IPS-18a (cell line): ENCODE data around the gene NTF4.
A peak's percentile ranks its signal among the peaks of the same experiment; 100 is the strongest.
"Not testable (repeated sequence)": the region's sequence is repeated elsewhere in the genome, so short reads cannot be mapped to it uniquely, and the experiment has no call there.

Experiments
- H3K27ac ChIP-seq: one replicate; pipeline ENCODE4 v1.5.1; 2013; ENCODE audit warnings: low read length
- H3K27me3 ChIP-seq: one replicate; pipeline ENCODE4 v1.6.1; 2013; ENCODE audit warnings: mild to moderate bottlenecking, low read length; ENCODE audit not compliant: control insufficient read depth, insufficient read depth
- H3K36me3 ChIP-seq: one replicate; pipeline ENCODE4 v1.6.1; 2013; ENCODE audit warnings: low read depth, low read length; ENCODE audit not compliant: control insufficient read depth
- H3K4me1 ChIP-seq: one replicate; pipeline ENCODE4 v1.6.1; 2013; ENCODE audit warnings: low read depth, low read length; ENCODE audit not compliant: control insufficient read depth
- H3K4me3 ChIP-seq: one replicate; pipeline ENCODE4 v1.5.1; 2013; ENCODE audit warnings: low read length
- H3K9ac ChIP-seq: one replicate; pipeline ENCODE4 v1.6.1; 2013; ENCODE audit warnings: mild to moderate bottlenecking, low read length, moderate library complexity
- H3K9me3 ChIP-seq: one replicate; pipeline ENCODE4 v1.6.1; 2013; ENCODE audit warnings: low read depth, low read length; ENCODE audit not compliant: control insufficient read depth

Gene NTF4

GRCh38 chr19:49065905-49066512 lies 1.4 kb upstream of the NTF4 start:
- no peak overlapping the region for H3K27ac ChIP-seq
- H3K4me1 ChIP-seq: peaks cover 13% of the 10 kb centered on the region

DNA sequence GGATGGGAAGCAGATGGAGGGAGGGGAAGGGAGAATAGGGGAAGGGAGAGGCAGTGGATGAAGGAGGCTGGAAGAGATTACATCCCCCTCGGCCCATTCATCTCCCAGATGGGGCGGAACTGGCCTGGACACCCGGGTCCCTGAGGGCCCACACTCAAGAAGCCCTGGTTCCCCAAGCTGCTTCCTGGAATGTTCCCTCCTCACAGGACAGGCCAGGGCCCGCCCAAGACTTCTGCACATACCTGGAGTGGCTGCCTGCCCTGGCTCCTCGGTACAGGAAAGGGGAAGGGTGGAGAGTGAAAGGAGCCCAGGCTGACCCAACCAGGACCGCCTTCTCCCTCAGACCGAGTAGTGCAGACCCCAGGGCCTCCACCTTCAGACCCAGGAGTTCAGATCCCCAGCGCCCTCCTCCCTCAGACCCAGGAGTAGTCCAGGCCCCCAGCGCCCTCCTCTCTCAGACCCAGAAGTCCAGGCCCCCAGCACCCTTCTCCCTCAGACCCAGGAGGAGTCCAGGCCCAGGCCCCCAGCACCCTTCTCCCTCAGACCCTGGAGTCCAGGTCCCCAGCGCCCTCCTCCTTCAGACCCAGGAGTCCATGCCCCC lies 489 bp downstream of the NTF4 start:
- H3K9me3 ChIP-seq: no peaks in the 10 kb centered on the region
- no peak overlapping the region for H3K9ac ChIP-seq
- peaks cover 43% of the 10 kb centered on the region for H3K27me3 ChIP-seq
- H3K27ac ChIP-seq: no peak overlapping the region
- H3K4me1 ChIP-seq: peaks cover 13% of the 10 kb centered on the region
- H3K36me3 ChIP-seq: no peaks in the 10 kb centered on the region
- H3K4me3 ChIP-seq: peak overlapping the region; percentile 52

More at GRCh38 chr19:49065905-49066512, 1.4 kb upstream of the NTF4 start:
- Histone ChIP-seq H3K27me3 (peaks cover 53% of the 10 kb centered on the region), H3K9me3 (no peaks in the 10 kb centered on the region), H3K4me3 (no peak overlapping the region), H3K9ac (no peak overlapping the region), H3K36me3 (no peaks in the 10 kb centered on the region)

DNA sequence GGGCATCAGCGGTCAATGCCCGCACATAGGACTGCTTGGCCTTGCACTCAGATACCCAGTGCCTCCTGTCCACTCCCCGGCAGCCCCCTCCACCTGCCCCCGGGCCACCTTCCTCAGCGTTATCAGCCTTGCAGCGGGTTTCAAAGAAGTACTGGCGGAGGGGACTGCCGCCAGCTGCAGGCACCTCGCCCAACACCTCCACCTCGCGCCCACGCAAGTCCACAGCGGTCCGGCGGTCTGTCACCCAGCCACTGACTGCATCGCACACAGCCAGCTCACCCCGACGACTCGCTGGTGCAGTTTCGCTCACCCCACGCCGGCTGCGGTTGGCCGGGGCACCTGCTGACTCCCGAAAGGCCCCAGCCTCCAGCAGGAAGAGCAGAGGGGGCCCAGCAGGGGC lies 3.2 kb downstream of the NTF4 start:
- H3K9ac ChIP-seq: no peak overlapping the region
- peaks cover 49% of the 10 kb centered on the region for H3K27me3 ChIP-seq
- no peak overlapping the region for H3K4me3 ChIP-seq
- no peak overlapping the region for H3K27ac ChIP-seq
- peaks cover 23% of the 10 kb centered on the region for H3K4me1 ChIP-seq
- no peaks in the 10 kb centered on the region for H3K9me3 ChIP-seq
- no peaks in the 10 kb centered on the region for H3K36me3 ChIP-seq

DNA sequence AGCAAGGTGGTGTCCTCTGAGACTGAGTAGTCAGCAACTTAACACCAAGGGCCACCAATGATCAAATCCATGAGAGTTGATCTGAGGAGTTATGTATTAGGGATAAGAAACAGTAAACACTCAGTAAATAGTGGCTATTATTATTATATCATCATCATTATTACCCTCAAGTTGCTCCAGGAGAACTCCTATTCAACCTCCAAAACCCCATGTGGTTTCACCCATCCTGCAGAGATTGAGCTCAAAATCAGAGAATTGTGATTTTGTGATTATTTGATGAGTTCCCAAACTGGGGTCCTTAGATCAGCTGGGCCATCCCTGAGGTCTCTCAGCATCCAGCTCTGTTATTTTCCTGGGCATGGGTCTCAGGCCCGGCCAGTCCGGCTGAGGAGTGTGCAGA lies 3.6 kb downstream of the NTF4 start:
- H3K36me3 ChIP-seq: no peaks in the 10 kb centered on the region
- no peak overlapping the region for H3K9ac ChIP-seq
- H3K4me1 ChIP-seq: peaks cover 20% of the 10 kb centered on the region
- H3K27me3 ChIP-seq: peaks cover 49% of the 10 kb centered on the region
- H3K27ac ChIP-seq: no peak overlapping the region
- no peak overlapping the region for H3K4me3 ChIP-seq
- no peaks in the 10 kb centered on the region for H3K9me3 ChIP-seq

- peaks cover 53% of the 10 kb centered on the region for H3K27me3 ChIP-seq
These were observed 5.6 kb downstream of the NTF4 start for GRCh38 chr19:49059053-49059452.

GRCh38 chr19:49058562-49058961 lies 6.1 kb downstream of the NTF4 start:
- peaks cover 53% of the 10 kb centered on the region for H3K27me3 ChIP-seq
- no peak overlapping the region for H3K4me3 ChIP-seq
- H3K36me3 ChIP-seq: no peaks in the 10 kb centered on the region
- no peak overlapping the region for H3K27ac ChIP-seq
- no peak overlapping the region for H3K9ac ChIP-seq
- peaks cover 10% of the 10 kb centered on the region for H3K4me1 ChIP-seq
- no peaks in the 10 kb centered on the region for H3K9me3 ChIP-seq

More at GRCh38 chr19:49059053-49059452, 5.6 kb downstream of the NTF4 start:
- Histone ChIP-seq H3K9ac (no peak overlapping the region), H3K27ac (no peak overlapping the region), H3K9me3 (no peaks in the 10 kb centered on the region), H3K4me1 (peaks cover 10% of the 10 kb centered on the region), H3K4me3 (no peak overlapping the region), H3K36me3 (no peaks in the 10 kb centered on the region)

- Histone ChIP-seq H3K27ac (no peak within 1 kb of the TSS), H3K4me3 (peak within 1 kb of the TSS; percentile 38), H3K9me3 (no peaks in the 10 kb centered on the region), H3K4me1 (peaks cover 10% of the 10 kb centered on the region), H3K36me3 (no peaks in the 10 kb centered on the region), H3K9ac (no peak within 1 kb of the TSS), H3K27me3 (peaks cover 53% of the 10 kb centered on the region)
These were observed 6.9 kb downstream of the NTF4 start, which contains the start of gene CGB7 for GRCh38 chr19:49057636-49058234. Gene CGB7, minus strand, starts transcription at chr19:49057749. Its CDS starts 2,374 bp downstream, at chr19:49055375.

- H3K27me3 ChIP-seq: peaks cover 53% of the 10 kb centered on the region
- peak overlapping the region; percentile 38 for H3K4me3 ChIP-seq
- H3K9me3 ChIP-seq, H3K36me3 ChIP-seq, H3K9ac ChIP-seq, H3K27ac ChIP-seq: not testable (repeated sequence)
- peaks cover 10% of the 10 kb centered on the region for H3K4me1 ChIP-seq
These were observed 7.6 kb downstream of the NTF4 start for GRCh38 chr19:49056902-49057596.

GRCh38 chr19:49056101-49056901 lies 8.3 kb downstream of the NTF4 start:
- Histone ChIP-seq H3K4me1 (peaks cover 10% of the 10 kb centered on the region), H3K27me3 (peaks cover 53% of the 10 kb centered on the region), H3K9me3 (no peaks in the 10 kb centered on the region), H3K9ac (no peak overlapping the region), H3K27ac (no peak overlapping the region), H3K4me3 (peak overlapping the region; percentile 38), H3K36me3 (no peaks in the 10 kb centered on the region)

GRCh38 chr19:49050376-49051033 lies 14.1 kb downstream of the NTF4 start:
- H3K9ac ChIP-seq, H3K36me3 ChIP-seq, H3K27me3 ChIP-seq, H3K4me1 ChIP-seq, H3K27ac ChIP-seq, H3K4me3 ChIP-seq, H3K9me3 ChIP-seq: not testable (repeated sequence)

DNA sequence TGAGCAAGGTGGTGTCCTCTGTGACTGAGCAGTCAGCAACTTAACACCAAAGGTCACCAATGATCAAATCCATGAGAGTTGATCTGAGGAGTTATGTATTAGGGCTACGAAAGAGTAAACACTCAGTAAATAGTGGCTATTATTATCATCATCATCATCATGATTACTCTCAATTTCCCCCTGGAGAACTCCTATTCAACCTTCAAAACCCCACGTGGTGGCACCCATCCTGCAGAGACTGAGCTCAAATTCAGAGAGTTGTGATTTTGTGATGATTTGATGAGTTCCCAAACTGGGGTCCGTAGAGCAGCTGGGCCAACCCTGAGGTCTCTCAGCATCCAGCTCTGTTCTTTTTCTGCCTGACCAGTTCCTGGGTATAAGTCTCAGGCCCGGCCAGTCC lies 14.8 kb downstream of the NTF4 start:
- not testable (repeated sequence) for H3K9ac ChIP-seq, H3K4me3 ChIP-seq, H3K9me3 ChIP-seq, H3K27ac ChIP-seq, H3K4me1 ChIP-seq, H3K36me3 ChIP-seq, H3K27me3 ChIP-seq
